ENCODE data around the gene SASH3. TPM values are rescaled to one million over a fixed set of nuclear protein-coding genes. Genes with fewer than 3 reads are reported as not detected.

The SASH3 gene
- total RNA-seq, 1 experiment from 2014 or later = 0.42 TPM

GRCh38 chrX:129777218-129778030, 2.3 kb upstream of the SASH3 start:
- no peak overlapping the region for H2AFZ ChIP-seq (ENCODE audit: low read depth, low read length, poor library complexity, severe bottlenecking)
- DNase-seq (ENCODE audit: low read depth, low spot score) = no peak
- no peaks in the 10 kb centered on the region for H3K4me1 ChIP-seq (ENCODE audit: control insufficient read depth in 1 of 2, insufficient read depth in 2 of 2, low read length in 2 of 2)
- no peak overlapping the region for H3K4me2 ChIP-seq (ENCODE audit: low read length)
- H3K9me2 ChIP-seq (ENCODE audit: insufficient read depth) = no peaks in the 10 kb centered on the region
- H3K27ac ChIP-seq (ENCODE audit: low read depth, low read length) = no peak overlapping the region
- CTCF ChIA-PET = no interaction called here
- BruUV-seq (replicated peaks) = no TSS peak
- intact Hi-C loops (cut with micrococcal nuclease) = no loop called here
- no peak for ATAC-seq
- no peaks in the 10 kb centered on the region for H3K36me3 ChIP-seq (ENCODE audit: control insufficient read depth in 1 of 2, insufficient read depth in 2 of 2, low read length in 2 of 2)
- no peaks in the 10 kb centered on the region for H3K27me3 ChIP-seq (ENCODE audit: insufficient read depth, low read length)
- no peaks in the 10 kb centered on the region for H3K9me3 ChIP-seq (ENCODE audit: control insufficient read depth in 1 of 2, insufficient read depth in 1 of 2, low read depth in 1 of 2, low read length in 2 of 2)
- H3K9ac ChIP-seq (ENCODE audit: low read length) = no peak overlapping the region
- TF ChIP-seq YY1 (IDR thresholded peaks at IDR 0.05; ENCODE audit: extremely low read depth, insufficient replicate concordance, low read depth, low read length) = no peak
- TF ChIP-seq ELF1 (IDR thresholded peaks at IDR 0.05; ENCODE audit: borderline replicate concordance, low read depth) = no peak
- TF ChIP-seq, protein P1, sequence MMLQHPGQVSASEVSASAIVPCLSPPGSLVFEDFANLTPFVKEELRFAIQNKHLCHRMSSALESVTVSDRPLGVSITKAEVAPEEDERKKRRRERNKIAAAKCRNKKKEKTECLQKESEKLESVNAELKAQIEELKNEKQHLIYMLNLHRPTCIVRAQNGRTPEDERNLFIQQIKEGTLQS (IDR thresholded peaks at IDR 0.05) = no peak
- TF ChIP-seq TCF7L2 (IDR thresholded peaks at IDR 0.05; ENCODE audit: borderline replicate concordance, extremely low read depth, insufficient read depth, insufficient read length) = no peak
- no peak for TF ChIP-seq REST (IDR thresholded peaks at IDR 0.05; ENCODE audit: low read depth)
- TF ChIP-seq ZNF274 (IDR thresholded peaks at IDR 0.05; ENCODE audit: low read depth, low read length) = no peak
- no peak for TF ChIP-seq ZBTB33 (IDR thresholded peaks at IDR 0.05; ENCODE audit: extremely low read depth, insufficient replicate concordance, low read length)
- TF ChIP-seq EZH2 (IDR thresholded peaks at IDR 0.05) = no peak
- no peak for TF ChIP-seq POLR2AphosphoS5 (IDR thresholded peaks at IDR 0.05; ENCODE audit: low read depth, low read length)
- no peak for TF ChIP-seq SP1 (IDR thresholded peaks at IDR 0.05; ENCODE audit: low read depth)
- TF ChIP-seq SIN3A (IDR thresholded peaks at IDR 0.05; ENCODE audit: low read depth) = no peak
- no peak for TF ChIP-seq CEBPB (IDR thresholded peaks at IDR 0.05; ENCODE audit: low read depth)
- TF ChIP-seq FOSL1 (IDR thresholded peaks at IDR 0.05; ENCODE audit: low read depth) = no peak
- no peaks in the 10 kb centered on the region for H3K79me2 ChIP-seq (ENCODE audit: insufficient read depth, low read length)
- H3K4me3 ChIP-seq (replicated peaks in 1 of 2; ENCODE audit: low read depth in 1 of 2, low read length in 2 of 2) = no peak overlapping the region
- no peaks in the 10 kb centered on the region for H4K20me1 ChIP-seq (ENCODE audit: insufficient read depth)
- RAD21 ChIA-PET (ENCODE audit: low non-redundant PET in 1 of 2, low total read pairs in 2 of 2, uncharacterized antibody in 2 of 2, unreplicated experiment in 2 of 2) = no interaction called here
- POLR2A ChIA-PET = no interaction called here

Measured in HCT116 (cell line).